Progenitor cell of endocrine pancreas (in vitro differentiated cells): ENCODE results near the gene ACP4. TPM values are rescaled to one million over a fixed set of nuclear protein-coding genes. Genes with fewer than 3 reads are reported as not detected.

ENCODE experiments used
- DNase-seq: peaks from one replicate; pipeline ENCODE4 v3.0.0; 2021; ENCODE audit warnings: low spot score; ENCODE audit not compliant: unreplicated experiment
- H3K27ac Mint-ChIP-seq: 2 replicates; pipeline ENCODE4 v1.8.0; 2021; ENCODE audit warnings: mild to moderate bottlenecking, moderate library complexity, mixed read lengths
- H3K27me3 Mint-ChIP-seq: 2 replicates; pipeline ENCODE4 v1.8.0; 2021; ENCODE audit warnings: mixed read lengths
- H3K36me3 Mint-ChIP-seq: 2 replicates; pipeline ENCODE4 v1.8.0; 2022; ENCODE audit warnings: mixed read lengths; ENCODE audit not compliant: insufficient read depth
- H3K4me1 Mint-ChIP-seq: 2 replicates; pipeline ENCODE4 v1.8.0; 2021; ENCODE audit warnings: low read depth, mixed read lengths
- H3K4me3 Mint-ChIP-seq: 2 replicates; pipeline ENCODE4 v1.8.0; 2021; ENCODE audit warnings: low read depth, mild to moderate bottlenecking, moderate library complexity, mixed read lengths
- H3K9me3 Mint-ChIP-seq: 2 replicates; pipeline ENCODE4 v1.8.0; 2021; ENCODE audit warnings: low read depth, mixed read lengths
- total RNA-seq: library from RNA; stranded (reverse); gene quantifications from 2 replicates; pipeline ENCODE4 v1.2.1, GENCODE V29; 2021
- TF ChIP-seq, protein P1 (sequence below): fragments of 200-600 bp; sonication (generic); IDR thresholded peaks from one replicate; pipeline ENCODE4 v1.5.0; 2021; ENCODE audit warnings: antibody characterized with exemption, mild to moderate bottlenecking; ENCODE audit not compliant: unreplicated experiment

Gene ACP4
- total RNA-seq, 1 donor from 2014 or later = not detected

DNA sequence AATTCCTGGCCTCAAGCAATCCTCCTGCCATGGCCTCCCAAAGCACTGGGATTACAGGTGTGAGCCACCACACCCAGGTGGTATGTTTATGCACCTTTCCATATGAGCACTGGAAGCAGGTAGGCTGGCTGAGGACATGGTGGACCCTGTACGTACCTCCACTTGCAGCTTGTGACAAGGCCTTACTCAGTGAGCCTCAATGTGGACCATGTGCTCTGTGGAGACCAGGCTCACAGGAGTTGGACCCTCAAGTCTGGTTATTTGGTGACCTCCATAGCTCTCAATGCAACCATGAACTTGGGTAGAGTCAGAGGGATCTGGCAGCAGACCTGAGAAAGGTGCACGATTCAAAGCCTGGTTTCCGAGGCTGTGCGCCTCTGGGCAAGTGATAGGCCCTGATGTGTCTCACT is 5.5 kb downstream of the ACP4 start:
- H3K9me3 Mint-ChIP-seq = peaks cover 4% of the 10 kb centered on the region
- no peak overlapping the region for H3K4me3 Mint-ChIP-seq
- H3K27ac Mint-ChIP-seq = no peak overlapping the region
- TF ChIP-seq, protein P1, sequence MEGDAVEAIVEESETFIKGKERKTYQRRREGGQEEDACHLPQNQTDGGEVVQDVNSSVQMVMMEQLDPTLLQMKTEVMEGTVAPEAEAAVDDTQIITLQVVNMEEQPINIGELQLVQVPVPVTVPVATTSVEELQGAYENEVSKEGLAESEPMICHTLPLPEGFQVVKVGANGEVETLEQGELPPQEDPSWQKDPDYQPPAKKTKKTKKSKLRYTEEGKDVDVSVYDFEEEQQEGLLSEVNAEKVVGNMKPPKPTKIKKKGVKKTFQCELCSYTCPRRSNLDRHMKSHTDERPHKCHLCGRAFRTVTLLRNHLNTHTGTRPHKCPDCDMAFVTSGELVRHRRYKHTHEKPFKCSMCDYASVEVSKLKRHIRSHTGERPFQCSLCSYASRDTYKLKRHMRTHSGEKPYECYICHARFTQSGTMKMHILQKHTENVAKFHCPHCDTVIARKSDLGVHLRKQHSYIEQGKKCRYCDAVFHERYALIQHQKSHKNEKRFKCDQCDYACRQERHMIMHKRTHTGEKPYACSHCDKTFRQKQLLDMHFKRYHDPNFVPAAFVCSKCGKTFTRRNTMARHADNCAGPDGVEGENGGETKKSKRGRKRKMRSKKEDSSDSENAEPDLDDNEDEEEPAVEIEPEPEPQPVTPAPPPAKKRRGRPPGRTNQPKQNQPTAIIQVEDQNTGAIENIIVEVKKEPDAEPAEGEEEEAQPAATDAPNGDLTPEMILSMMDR = no peak
- H3K4me1 Mint-ChIP-seq = peaks cover 4% of the 10 kb centered on the region
- H3K36me3 Mint-ChIP-seq = peaks cover 2% of the 10 kb centered on the region
- H3K27me3 Mint-ChIP-seq = peaks cover 4% of the 10 kb centered on the region
- no peak for DNase-seq

DNA sequence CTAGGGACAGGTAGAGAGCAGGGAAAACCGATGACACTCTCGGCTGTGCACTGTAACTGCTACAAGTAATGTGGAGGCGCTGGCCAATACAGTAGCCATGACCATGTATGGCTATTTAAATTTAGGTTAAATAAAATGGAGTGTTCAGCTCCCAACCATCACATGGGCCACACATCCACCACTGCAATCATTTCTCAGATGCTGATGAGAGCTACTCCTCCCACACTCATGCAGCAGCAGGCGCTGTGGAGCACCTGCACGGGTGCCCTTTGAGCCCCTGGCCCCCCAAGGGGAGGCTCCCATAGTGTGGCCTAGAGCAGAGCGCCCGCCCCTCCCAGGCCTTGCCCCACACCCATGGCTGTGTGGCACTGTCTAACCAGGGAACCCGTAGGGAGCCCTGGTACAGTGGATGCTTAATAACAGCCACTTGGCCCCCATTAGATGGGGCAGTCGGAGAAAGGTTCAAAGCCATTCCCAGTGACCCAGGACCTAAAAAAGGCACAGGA is 6.0 kb downstream of the ACP4 start:
- Mint-ChIP-seq H3K4me1 (peaks cover 6% of the 10 kb centered on the region), H3K27ac (no peak overlapping the region), H3K27me3 (peaks cover under 1% of the 10 kb centered on the region), H3K9me3 (peaks cover under 1% of the 10 kb centered on the region), H3K36me3 (peaks cover 5% of the 10 kb centered on the region), H3K4me3 (no peak overlapping the region)
- TF ChIP-seq, protein P1 = no peak
- no peak for DNase-seq

DNA sequence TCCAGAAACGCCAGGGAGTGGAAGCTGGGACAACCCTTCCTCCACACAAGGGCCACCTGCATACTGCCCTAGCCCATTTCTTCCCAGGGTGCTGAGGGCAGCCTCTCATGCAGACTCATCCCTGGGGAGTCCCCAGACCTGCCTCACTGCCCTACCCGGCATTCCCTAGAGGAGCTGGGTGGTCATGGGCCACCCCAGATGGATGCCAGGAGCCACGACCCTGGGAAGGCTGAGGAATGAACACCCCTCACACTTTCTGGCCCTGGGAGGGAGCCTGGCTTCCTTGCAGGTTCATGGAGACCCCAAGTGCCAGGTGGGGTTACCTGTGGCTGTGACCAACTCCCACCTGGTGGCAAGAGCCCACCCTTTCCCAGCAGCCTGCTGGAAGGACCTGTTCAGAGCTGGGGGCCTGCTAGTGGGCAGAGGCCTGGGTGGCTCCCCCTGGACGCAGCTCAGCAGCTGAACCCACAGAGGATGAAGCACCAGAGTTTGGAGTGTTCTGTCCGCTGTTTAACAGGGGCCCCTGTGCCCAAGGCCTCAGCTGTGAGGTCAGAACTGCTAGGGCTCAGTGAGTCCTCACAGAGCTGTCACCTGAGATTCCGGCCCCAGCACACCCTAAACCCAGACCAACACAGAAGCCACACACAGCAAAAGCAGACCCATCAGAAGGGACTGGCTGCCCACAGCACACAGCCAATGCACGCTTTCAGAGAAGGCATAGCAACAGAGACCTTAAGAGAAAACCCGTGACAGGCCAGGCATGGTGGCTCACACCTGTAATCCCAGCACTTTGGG is 6.6 kb downstream of the ACP4 start:
- TF ChIP-seq, protein P1 = no peak
- peaks cover 7% of the 10 kb centered on the region for H3K36me3 Mint-ChIP-seq
- peaks cover 7% of the 10 kb centered on the region for H3K4me1 Mint-ChIP-seq
- no peak for DNase-seq
- no peaks in the 10 kb centered on the region for H3K9me3 Mint-ChIP-seq
- no peak overlapping the region for H3K4me3 Mint-ChIP-seq
- H3K27me3 Mint-ChIP-seq = no peaks in the 10 kb centered on the region
- no peak overlapping the region for H3K27ac Mint-ChIP-seq

DNA sequence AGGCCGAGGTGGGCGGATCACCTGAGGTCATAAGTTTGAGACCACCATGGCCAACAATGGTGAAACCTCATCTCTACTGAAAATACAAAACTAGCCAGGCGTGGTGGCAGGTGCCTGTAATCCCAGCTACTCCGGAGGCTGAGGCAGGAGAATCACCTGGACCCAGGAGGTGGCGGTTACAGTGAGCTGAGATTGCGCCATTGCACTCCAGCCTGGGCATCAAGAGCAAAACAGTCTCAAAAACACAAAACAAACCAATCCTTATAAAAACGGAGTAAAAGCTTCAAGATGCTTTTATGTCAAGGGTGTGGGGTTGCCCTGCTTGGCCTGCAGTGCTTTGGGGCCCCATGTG is 7.2 kb downstream of the ACP4 start:
- peaks cover 10% of the 10 kb centered on the region for H3K4me1 Mint-ChIP-seq
- peaks cover 8% of the 10 kb centered on the region for H3K36me3 Mint-ChIP-seq
- no peaks in the 10 kb centered on the region for H3K9me3 Mint-ChIP-seq
- DNase-seq = no peak
- TF ChIP-seq, protein P1 = no peak
- no peak overlapping the region for H3K27ac Mint-ChIP-seq
- no peaks in the 10 kb centered on the region for H3K27me3 Mint-ChIP-seq
- H3K4me3 Mint-ChIP-seq = no peak overlapping the region

DNA sequence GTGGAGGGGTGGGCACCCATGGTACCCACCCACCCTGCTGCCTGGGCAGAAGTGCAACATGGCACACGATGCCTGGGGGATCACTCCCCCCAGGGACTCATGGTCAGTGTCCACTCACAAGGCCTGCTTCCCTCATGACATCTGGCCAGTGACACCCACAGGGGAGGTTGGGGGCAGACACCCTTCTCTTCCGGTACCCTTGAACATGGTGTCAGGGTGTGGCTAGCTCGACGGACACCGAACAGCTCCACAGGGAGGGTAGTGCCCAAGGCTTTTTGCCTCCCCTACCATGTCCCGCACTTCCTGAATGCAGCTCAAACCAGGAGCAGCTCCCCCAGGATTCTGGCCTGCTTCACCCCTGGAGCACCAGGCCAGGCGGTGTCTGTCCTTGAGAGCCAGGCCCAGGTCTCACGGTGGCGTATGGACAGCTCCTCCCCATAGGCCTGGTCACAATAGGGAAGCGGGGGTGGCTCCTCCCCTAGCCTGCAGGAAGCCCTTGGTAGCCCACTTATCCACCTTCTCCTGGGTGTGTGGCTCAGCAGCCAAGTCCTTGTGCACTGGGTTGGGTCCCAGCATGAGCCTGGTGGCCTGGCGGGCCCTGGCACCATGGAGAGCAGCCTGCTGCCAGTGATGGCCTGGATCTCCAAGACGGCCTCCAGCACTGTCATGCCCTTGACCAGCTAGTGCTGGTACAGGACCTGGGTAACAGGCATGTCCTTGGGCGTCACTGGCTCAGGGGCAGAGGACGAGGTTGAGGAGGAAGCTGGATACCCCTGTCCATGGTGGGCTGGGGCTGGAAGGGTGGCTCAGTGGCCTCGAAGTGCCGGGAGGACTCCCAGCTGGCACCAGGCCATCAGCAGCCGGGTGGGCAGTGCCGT is 7.8 kb downstream of the ACP4 start:
- TF ChIP-seq, protein P1 = no peak
- Mint-ChIP-seq H3K36me3 (peaks cover 8% of the 10 kb centered on the region), H3K27me3 (no peaks in the 10 kb centered on the region)

More for the DNA sequence above, 7.8 kb downstream of the ACP4 start:
- Mint-ChIP-seq H3K27ac (no peak overlapping the region), H3K4me3 (no peak overlapping the region), H3K9me3 (no peaks in the 10 kb centered on the region), H3K4me1 (peaks cover 14% of the 10 kb centered on the region)
- no peak for DNase-seq
